ENCODE data around the gene ACSM5. TPM values are rescaled to one million over a fixed set of nuclear protein-coding genes. Genes with fewer than 3 reads are reported as not detected.

ACSM5 gene
- not detected in 5 replicates for total RNA-seq (2022; extraction: Qiagen RNA extraction; ENCODE audit: low read depth)

GRCh38 chr16:20409398-20410120 lies at the start of gene ACSM5:
Gene ACSM5 (plus strand): TSS chr16:20409534. CDS start chr16:20411485, 1,951 bp downstream.

GRCh38 chr16:20404637-20405036 lies 4.7 kb upstream of the ACSM5 start, which contains the start of gene PDILT:
Gene PDILT (minus strand): TSS chr16:20404737. CDS start chr16:20399300, 5,437 bp downstream.

GRCh38 chr16:20451364-20451763 lies 42.0 kb downstream of the ACSM5 start, which contains the start of gene ACSM2A:
Gene ACSM2A (plus strand): TSS chr16:20451521. CDS start chr16:20460115, 8,594 bp downstream.

Other genes with a start within 250 kb of the ACSM5 start
- gene GP2, start 82.0 kb upstream of the ACSM5 start, total RNA-seq (2022; extraction: Qiagen RNA extraction; ENCODE audit: low read depth), result not detected in 5 replicates
- gene UMOD, start 56.8 kb upstream of the ACSM5 start, total RNA-seq (2022; extraction: Qiagen RNA extraction; ENCODE audit: low read depth), result not detected in 5 replicates
- gene PDILT, start 4.8 kb upstream of the ACSM5 start, total RNA-seq (2022; extraction: Qiagen RNA extraction; ENCODE audit: low read depth), result not detected in 5 replicates
- gene ACSM2A, start 42.0 kb downstream of the ACSM5 start, total RNA-seq (2022; extraction: Qiagen RNA extraction; ENCODE audit: low read depth), result not detected in 5 replicates
- not detected in 5 replicates for gene ACSM2B, start 166.8 kb downstream of the ACSM5 start, total RNA-seq (2022; extraction: Qiagen RNA extraction; ENCODE audit: low read depth)